ENCODE data around the gene PRKN.

DNA sequence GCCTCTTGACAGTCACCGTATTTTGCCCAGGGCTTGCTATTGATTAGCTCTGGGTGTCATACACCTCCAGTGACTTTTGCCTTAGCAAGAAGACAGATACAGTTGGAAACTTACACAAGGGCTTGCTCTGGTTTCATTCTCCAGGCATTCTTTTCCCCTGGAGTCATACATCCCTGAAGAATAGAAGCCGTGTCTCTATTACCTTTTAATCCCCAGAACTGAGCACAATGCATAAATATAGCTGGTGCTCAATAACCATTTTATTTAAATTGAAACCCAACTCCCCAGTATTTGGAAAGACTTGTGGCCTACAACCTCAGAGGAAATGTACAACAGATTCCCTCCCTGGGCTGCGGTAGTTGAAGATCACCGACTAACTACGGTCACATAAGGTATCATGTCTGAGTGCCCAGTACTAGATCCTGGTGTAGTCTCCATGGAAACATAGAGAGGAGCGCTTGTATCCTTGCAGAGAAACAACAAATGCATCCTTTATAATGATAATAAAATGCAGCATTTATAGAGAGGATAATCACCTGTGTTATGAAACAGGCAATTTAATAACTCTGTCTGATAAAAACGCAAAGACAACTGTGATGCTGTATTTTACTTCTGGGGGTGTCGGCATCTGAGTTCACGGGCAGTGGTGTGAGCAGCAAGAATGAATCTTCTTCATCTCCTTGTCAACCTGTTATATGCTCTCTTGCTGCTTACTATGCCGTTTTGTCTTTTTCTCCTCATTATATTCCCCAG, 1052.5 kb downstream of the PRKN start:
- TF ChIP-seq, protein P1, sequence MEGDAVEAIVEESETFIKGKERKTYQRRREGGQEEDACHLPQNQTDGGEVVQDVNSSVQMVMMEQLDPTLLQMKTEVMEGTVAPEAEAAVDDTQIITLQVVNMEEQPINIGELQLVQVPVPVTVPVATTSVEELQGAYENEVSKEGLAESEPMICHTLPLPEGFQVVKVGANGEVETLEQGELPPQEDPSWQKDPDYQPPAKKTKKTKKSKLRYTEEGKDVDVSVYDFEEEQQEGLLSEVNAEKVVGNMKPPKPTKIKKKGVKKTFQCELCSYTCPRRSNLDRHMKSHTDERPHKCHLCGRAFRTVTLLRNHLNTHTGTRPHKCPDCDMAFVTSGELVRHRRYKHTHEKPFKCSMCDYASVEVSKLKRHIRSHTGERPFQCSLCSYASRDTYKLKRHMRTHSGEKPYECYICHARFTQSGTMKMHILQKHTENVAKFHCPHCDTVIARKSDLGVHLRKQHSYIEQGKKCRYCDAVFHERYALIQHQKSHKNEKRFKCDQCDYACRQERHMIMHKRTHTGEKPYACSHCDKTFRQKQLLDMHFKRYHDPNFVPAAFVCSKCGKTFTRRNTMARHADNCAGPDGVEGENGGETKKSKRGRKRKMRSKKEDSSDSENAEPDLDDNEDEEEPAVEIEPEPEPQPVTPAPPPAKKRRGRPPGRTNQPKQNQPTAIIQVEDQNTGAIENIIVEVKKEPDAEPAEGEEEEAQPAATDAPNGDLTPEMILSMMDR (IDR thresholded peaks at IDR 0.05) = no peak
- TF ChIP-seq POLR2A (IDR thresholded peaks at IDR 0.05) = no peak
- no peak for TF ChIP-seq POLR2AphosphoS5 (IDR thresholded peaks at IDR 0.05)
